NOMO-1 (cell line): ENCODE data around the gene FHIT.
A peak's percentile ranks its signal among the peaks of the same experiment; 100 is the strongest.
"Not testable (repeated sequence)": the region's sequence is repeated elsewhere in the genome, so short reads cannot be mapped to it uniquely, and the experiment has no call there.

Source experiments
- DNase-seq, 2 experiments: peaks; one replicate each; lab custom pipeline; 2025; ENCODE audit not compliant: unreplicated experiment in 2 of 2; lab: John Stamatoyannopoulos, UW

Gene FHIT

GRCh38 chr3:60949146-60949545 lies 302.1 kb downstream of the FHIT start:
- DNase-seq, result no peak

GRCh38 chr3:60948488-60948887 lies 302.8 kb downstream of the FHIT start:
- peak in 1 of 2 experiments; percentile 47 for DNase-seq

- peak in 1 of 2 experiments; percentile 36 for DNase-seq
Measured at GRCh38 chr3:60935709-60936108, 315.5 kb downstream of the FHIT start.

- DNase-seq, result no peak
Measured at GRCh38 chr3:60933824-60934223, 317.4 kb downstream of the FHIT start.

- peak in 1 of 2 experiments; percentile 38 for DNase-seq
Measured at GRCh38 chr3:60932643-60933042, 318.6 kb downstream of the FHIT start.

GRCh38 chr3:60932170-60932569 lies 319.1 kb downstream of the FHIT start:
- DNase-seq, result no peak

- DNase-seq, result no peak
Measured at GRCh38 chr3:60931452-60931851, 319.8 kb downstream of the FHIT start.

- DNase-seq, result no peak
Measured at GRCh38 chr3:60920519-60920918, 330.7 kb downstream of the FHIT start.

GRCh38 chr3:60919296-60919695 lies 332.0 kb downstream of the FHIT start:
- DNase-seq, result no peak

- DNase-seq, result no peak
Measured at GRCh38 chr3:60917141-60917540, 334.1 kb downstream of the FHIT start.

- no peak for DNase-seq
Measured at GRCh38 chr3:60916546-60916945, 334.7 kb downstream of the FHIT start.

- no peak for DNase-seq
Measured at GRCh38 chr3:60913474-60913873, 337.8 kb downstream of the FHIT start.

GRCh38 chr3:60912876-60913275 lies 338.4 kb downstream of the FHIT start:
- no peak for DNase-seq

- DNase-seq, result no peak
Measured at GRCh38 chr3:60912142-60912541, 339.1 kb downstream of the FHIT start.

GRCh38 chr3:60909526-60909925 lies 341.7 kb downstream of the FHIT start:
- no peak for DNase-seq

GRCh38 chr3:60906283-60906682 lies 345.0 kb downstream of the FHIT start:
- no peak for DNase-seq

GRCh38 chr3:60898321-60898720 lies 352.9 kb downstream of the FHIT start:
- DNase-seq, result no peak

- DNase-seq, result no peak
Measured at GRCh38 chr3:60893946-60894345, 357.3 kb downstream of the FHIT start.

GRCh38 chr3:60890226-60890625 lies 361.0 kb downstream of the FHIT start:
- no peak for DNase-seq

- not testable (repeated sequence) for DNase-seq
Measured at GRCh38 chr3:60888952-60889351, 362.3 kb downstream of the FHIT start.

- no peak for DNase-seq
Measured at GRCh38 chr3:60887574-60887973, 363.7 kb downstream of the FHIT start.

GRCh38 chr3:60886518-60886917 lies 364.7 kb downstream of the FHIT start:
- DNase-seq, result no peak

GRCh38 chr3:60884005-60884404 lies 367.2 kb downstream of the FHIT start:
- DNase-seq, result no peak

- no peak for DNase-seq
Measured at GRCh38 chr3:60877188-60877587, 374.1 kb downstream of the FHIT start.
